Right lobe of liver (tissue), 4 donors: ENCODE results near the gene C7orf25.

Experiments
- CTCF ChIP-seq, 4 donors: fragments of 200-600 bp in 3 of 4; fragments of 450-650 bp in 1 of 4; IDR thresholded peaks; one replicate each; pipeline versions ENCODE4 v1.5.1 to v1.8.0; 2016 to 2022; ENCODE audit warnings: antibody characterized with exemption in 4 of 4, mild to moderate bottlenecking in 2 of 4
- POLR2A ChIP-seq: fragments of 450-650 bp; IDR thresholded peaks from one replicate; pipeline ENCODE4 v1.6.1; 2017; ENCODE audit warnings: antibody characterized with exemption, mild to moderate bottlenecking
- donor health status: DM: no; HTN: no; CAD: no.
- donor health status: DM: no; HTN: no; CAD: no.
- donor health status: DM: no; HTN: yes; CAD: no.

GRCh38 chr7:42883950-42884349 is 27.9 kb downstream of the C7orf25 start:
- TF ChIP-seq CTCF (IDR thresholded peaks at IDR 0.05) (no peak), POLR2A (no peak)
